Heart right ventricle (tissue), 16 donors: ENCODE data around the gene SPAG17. TPM values are rescaled to one million over a fixed set of nuclear protein-coding genes. Genes with fewer than 3 reads are reported as not detected.

Experiments
- ATAC-seq, 8 donors: fragments of 200-7000 bp; cut with Tn5 transposase; one replicate each; pipeline ENCODE4 v1.9.1; 2020; ENCODE audit warnings: mild to moderate bottlenecking in 8 of 8, moderate library complexity in 8 of 8, moderate number of reproducible peaks in 1 of 8
- DNase-seq, 2 donors: peaks; one replicate each; pipeline ENCODE4 v3.0.0-alpha.2; 2020
- H3K27ac ChIP-seq, 10 donors: fragments of 200-600 bp; sonication (generic) in 2 of 10; one replicate each; pipeline versions ENCODE4 v1.5.0 to v1.8.0; 2020 to 2022; ENCODE audit warnings: mild to moderate bottlenecking in 3 of 10
- H3K27me3 ChIP-seq, 7 donors: fragments of 200-600 bp; one replicate each; pipeline ENCODE4 v1.8.0; 2021 to 2022; ENCODE audit warnings: mild to moderate bottlenecking in 2 of 7
- H3K36me3 ChIP-seq, 9 donors: fragments of 200-600 bp; sonication (generic) in 1 of 9; one replicate each; pipeline versions ENCODE4 v1.5.0 to v1.8.0; 2020 to 2022; ENCODE audit warnings: mild to moderate bottlenecking in 2 of 9
- H3K4me1 ChIP-seq, 9 donors: fragments of 200-600 bp; sonication (generic) in 1 of 9; one replicate each; pipeline versions ENCODE4 v1.5.0 to v1.8.0; 2020 to 2022; ENCODE audit warnings: mild to moderate bottlenecking in 4 of 9
- H3K4me3 ChIP-seq, 10 donors: fragments of 200-600 bp; sonication (generic) in 2 of 10; one replicate each; pipeline versions ENCODE4 v1.5.0 to v1.8.0; 2020 to 2022; ENCODE audit warnings: mild to moderate bottlenecking in 7 of 10, moderate library complexity in 2 of 10
- H3K9me3 ChIP-seq, 11 donors: fragments of 200-600 bp in 10 of 11; sonication (generic) in 2 of 11; one replicate each; pipeline versions ENCODE4 v1.5.0 to v1.8.0; 2013 to 2022; ENCODE audit warnings: mild to moderate bottlenecking in 2 of 11, control low read depth in 1 of 11, moderate library complexity in 1 of 11
- CTCF ChIP-seq, 9 donors: fragments of 200-600 bp; sonication (generic) in 2 of 9; IDR thresholded peaks; one replicate each; pipeline versions ENCODE4 v1.5.0 to v1.8.0; 2021 to 2022; ENCODE audit warnings: antibody characterized with exemption in 9 of 9, mild to moderate bottlenecking in 5 of 9, moderate library complexity in 1 of 9
- WGBS, 2 donors: extraction: QIAGEN DNeasy Blood & Tissue Kit; methylation state at CpG; one replicate each; pipeline ENCODE4 v1.1.7; 2013; ENCODE audit warnings: inconsistent platforms in 1 of 2; 5-methylcytosine and 5-hydroxymethylcytosine counted together
- intact Hi-C, 10 donors: fragments of 100-400 bp; cut with DNase I; formaldehyde crosslinking; loops; one replicate each; pipeline versions ENCODE4 v1.11.1 to v1.14.2; 2022
- polyA plus RNA-seq, 2 donors: library from polyadenylated mRNA; stranded (reverse); fragments of 200-250 nt; gene quantifications; one replicate each; pipeline ENCODE4 v1.2.3, GENCODE V29; 2013
- total RNA-seq, 10 donors: library from RNA; stranded (reverse); fragmentation: NEBNext Ultra II Directional in 3 of 10; extraction: Animal tissue kit (Norgen Biotek cat#: 25700) in 3 of 10; gene quantifications; one replicate each; pipeline versions ENCODE4 v1.2.1 to v1.2.4, GENCODE V29; 2021 to 2023
- donor health status: Arrhythmogenic right ventricular cardiomyopathy.
- donor health status: ischemic (EF 13 %, LVEDD 7.1; RV severe dilation, severe dysfunction).
- donor health status: healthy with polysubstance abuse.
- donor health status: DM: no; HTN: yes; CAD: no.
- donor health status: DM: no; HTN: no; CAD: no.
- donor health status: ischemic (EF 25% LVEDD 6.9; RV normal size, moderate dysfunction).
- donor health status: ischemic (EF 25% LVEDD 5.7; RV mildly dilated, moderate dysfunction).
- donor health status: healthy.
- donor health status: DM: yes; HTN: yes; CAD: no.
- donor health status: Ischemic cardiomyopathy.
- donor health status: ischemic (EF 35%, LVEDD 5.7; RV mildly dilated, moderate dysfunction).
- donor health status: nonischemic (EF 11% LVEDD 7.7; RV severe dilation, severe dysfunction).
- donor health status: DM: yes; HTN: yes; CAD: no.
- donor health status: PGD.
- donor health status: ischemic (EF 29% LVEDD 5.4; RV normal size, mild dysfunction).
- donor health status: nonischemic (EF 23%, LVEDD 6.1; RV moderate dilation, normal function).

SPAG17 gene
- total and polyA plus RNA-seq, 12 donors: 0.01 to 0.06 TPM; not detected in 10

GRCh38 chr1:118023199-118023598 is 161.8 kb downstream of the SPAG17 start:
- intact Hi-C loops: no loop called here
- Histone ChIP-seq H3K4me1 (no peaks in the 10 kb centered on the region), H3K9me3 (no peaks in the 10 kb centered on the region), H3K36me3 (no peaks in the 10 kb centered on the region), H3K27me3 (peaks cover 0 to 5% (median 0%) of the 10 kb centered on the region in 7 donors), H3K27ac (no peak overlapping the region), H3K4me3 (no peak overlapping the region)
- no peak for ATAC-seq
- WGBS, 2 donors: 64 to 74% methylated on average over 3 of the region's 3 CpGs
- DNase-seq: no peak
- no peak for TF ChIP-seq CTCF (IDR thresholded peaks at IDR 0.05)

GRCh38 chr1:118021668-118022067 is 163.4 kb downstream of the SPAG17 start:
- no peak for DNase-seq
- no peak for ATAC-seq
- Histone ChIP-seq H3K4me3 (no peak overlapping the region), H3K36me3 (no peaks in the 10 kb centered on the region), H3K27ac (no peak overlapping the region), H3K9me3 (no peaks in the 10 kb centered on the region), H3K4me1 (no peaks in the 10 kb centered on the region), H3K27me3 (peaks cover 0 to 5% (median 0%) of the 10 kb centered on the region in 7 donors)
- intact Hi-C loops: no loop called here
- TF ChIP-seq CTCF (IDR thresholded peaks at IDR 0.05): no peak
- 52 to 58% methylated on average over 1 of the region's 1 CpG for WGBS, 2 donors

- Histone ChIP-seq H3K9me3 (no peaks in the 10 kb centered on the region), H3K4me1 (no peaks in the 10 kb centered on the region), H3K4me3 (no peak overlapping the region), H3K27ac (no peak overlapping the region), H3K36me3 (no peaks in the 10 kb centered on the region), H3K27me3 (no peaks in the 10 kb centered on the region)
- 63 to 70% methylated on average over 1 of the region's 1 CpG for WGBS, 2 donors
- TF ChIP-seq CTCF (IDR thresholded peaks at IDR 0.05): no peak
- DNase-seq (no peak), ATAC-seq (no peak)
- intact Hi-C loops: no loop called here
Measured at GRCh38 chr1:118018060-118018459, 167.0 kb downstream of the SPAG17 start.

GRCh38 chr1:118013938-118014337 is 171.1 kb downstream of the SPAG17 start:
- no peak overlapping the region for H3K4me3 ChIP-seq

More at GRCh38 chr1:118013938-118014337, 171.1 kb downstream of the SPAG17 start:
- Histone ChIP-seq H3K9me3 (no peaks in the 10 kb centered on the region), H3K36me3 (no peaks in the 10 kb centered on the region), H3K27ac (no peak overlapping the region), H3K27me3 (no peaks in the 10 kb centered on the region), H3K4me1 (no peaks in the 10 kb centered on the region)
- intact Hi-C loops: no loop called here
- DNase-seq: no peak
- no peak for ATAC-seq
- no peak for TF ChIP-seq CTCF (IDR thresholded peaks at IDR 0.05)
